ENCODE results near the gene ZNF107. TPM values are rescaled to one million over a fixed set of nuclear protein-coding genes. Genes with fewer than 3 reads are reported as not detected.

ZNF107 gene
- total RNA-seq, 1 donor, result 1.8 TPM

- DNase-seq (ENCODE audit: insufficient read length, low spot score, missing footprints), result no peak
- TF ChIP-seq CTCF (IDR thresholded peaks at IDR 0.05; ENCODE audit: extremely low read depth, low read depth, low read length), result no peak
- Histone ChIP-seq H3K9me3 (ENCODE audit: low read depth, low read length) (peaks cover 2% of the 10 kb centered on the region), H3K79me2 (ENCODE audit: insufficient read depth, low read length) (no peaks in the 10 kb centered on the region), H3K36me3 (ENCODE audit: insufficient read depth, low read length) (no peaks in the 10 kb centered on the region), H2AFZ (ENCODE audit: low read length) (no peak overlapping the region), H4K20me1 (ENCODE audit: insufficient read depth, low read length) (no peaks in the 10 kb centered on the region), H3K27me3 (ENCODE audit: insufficient read depth, low read length) (no peaks in the 10 kb centered on the region), H3K4me1 (ENCODE audit: insufficient read depth, low read length) (no peaks in the 10 kb centered on the region), H3K27ac (ENCODE audit: low read depth, low read length) (no peak overlapping the region), H3K4me3 (ENCODE audit: insufficient read depth, low read length) (no peak overlapping the region), H3K4me2 (ENCODE audit: insufficient read depth, low read length) (no peak overlapping the region)
These were observed 81.9 kb downstream of the ZNF107 start for GRCh38 chr7:64747802-64748201.

DNA sequence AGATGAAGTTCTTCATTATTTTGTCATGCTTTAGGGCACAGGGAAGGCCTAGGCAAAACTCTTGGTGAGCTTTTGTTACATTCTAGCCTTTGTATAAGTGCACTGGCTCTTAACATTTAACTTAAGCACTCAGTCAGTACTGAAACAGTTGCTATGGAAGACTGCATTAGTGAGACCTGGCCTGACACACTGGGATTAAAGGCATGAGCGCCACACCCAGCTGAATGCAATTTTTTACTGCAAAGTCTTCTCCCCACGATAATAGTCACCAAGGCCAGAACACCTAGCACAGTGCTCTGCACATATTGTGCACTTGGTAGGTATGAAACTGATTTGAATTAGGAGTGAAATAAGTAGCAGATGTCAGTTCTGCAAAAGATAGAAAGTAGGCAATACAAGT, 87.1 kb downstream of the ZNF107 start:
- Histone ChIP-seq H3K4me3 (ENCODE audit: insufficient read depth, low read length) (no peak overlapping the region), H3K27me3 (ENCODE audit: insufficient read depth, low read length) (no peaks in the 10 kb centered on the region), H2AFZ (ENCODE audit: low read length) (no peak overlapping the region), H3K79me2 (ENCODE audit: insufficient read depth, low read length) (no peaks in the 10 kb centered on the region), H3K4me2 (ENCODE audit: insufficient read depth, low read length) (no peak overlapping the region), H3K27ac (ENCODE audit: low read depth, low read length) (no peak overlapping the region), H3K9me3 (ENCODE audit: low read depth, low read length) (no peaks in the 10 kb centered on the region), H4K20me1 (ENCODE audit: insufficient read depth, low read length) (no peaks in the 10 kb centered on the region), H3K36me3 (ENCODE audit: insufficient read depth, low read length) (no peaks in the 10 kb centered on the region), H3K4me1 (ENCODE audit: insufficient read depth, low read length) (no peaks in the 10 kb centered on the region)
- DNase-seq (ENCODE audit: insufficient read length, low spot score, missing footprints), result no peak
- TF ChIP-seq CTCF (IDR thresholded peaks at IDR 0.05; ENCODE audit: extremely low read depth, low read depth, low read length), result no peak

DNA sequence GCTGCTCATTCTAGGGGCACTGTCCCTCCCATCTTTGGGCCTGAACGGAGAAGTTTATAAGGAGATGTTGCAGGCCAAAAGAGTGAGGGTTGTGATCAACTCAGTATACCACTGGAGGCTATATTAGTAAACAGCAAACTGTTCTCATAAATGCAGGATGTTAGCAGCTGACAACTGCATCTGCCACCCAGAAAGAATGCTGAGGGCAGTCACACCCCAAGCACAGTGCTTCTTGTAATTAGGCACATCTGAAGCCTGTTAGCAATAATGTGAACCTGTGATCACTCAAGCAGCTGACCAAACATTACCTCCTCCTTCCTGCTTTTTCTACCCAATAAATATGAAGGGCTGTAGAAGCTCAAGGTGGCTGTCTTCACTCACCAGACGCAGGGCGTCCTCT, 89.9 kb downstream of the ZNF107 start:
- no peak for DNase-seq (ENCODE audit: insufficient read length, low spot score, missing footprints)
- no peaks in the 10 kb centered on the region for H3K27me3 ChIP-seq (ENCODE audit: insufficient read depth, low read length)
- no peak overlapping the region for H2AFZ ChIP-seq (ENCODE audit: low read length)
- no peaks in the 10 kb centered on the region for H3K9me3 ChIP-seq (ENCODE audit: low read depth, low read length)
- no peaks in the 10 kb centered on the region for H3K4me1 ChIP-seq (ENCODE audit: insufficient read depth, low read length)
- no peak overlapping the region for H3K4me3 ChIP-seq (ENCODE audit: insufficient read depth, low read length)
- no peaks in the 10 kb centered on the region for H4K20me1 ChIP-seq (ENCODE audit: insufficient read depth, low read length)
- TF ChIP-seq CTCF (IDR thresholded peaks at IDR 0.05; ENCODE audit: extremely low read depth, low read depth, low read length), result no peak
- H3K4me2 ChIP-seq (ENCODE audit: insufficient read depth, low read length), result no peak overlapping the region
- H3K27ac ChIP-seq (ENCODE audit: low read depth, low read length), result no peak overlapping the region
- no peaks in the 10 kb centered on the region for H3K79me2 ChIP-seq (ENCODE audit: insufficient read depth, low read length)
- no peaks in the 10 kb centered on the region for H3K36me3 ChIP-seq (ENCODE audit: insufficient read depth, low read length)

DNA sequence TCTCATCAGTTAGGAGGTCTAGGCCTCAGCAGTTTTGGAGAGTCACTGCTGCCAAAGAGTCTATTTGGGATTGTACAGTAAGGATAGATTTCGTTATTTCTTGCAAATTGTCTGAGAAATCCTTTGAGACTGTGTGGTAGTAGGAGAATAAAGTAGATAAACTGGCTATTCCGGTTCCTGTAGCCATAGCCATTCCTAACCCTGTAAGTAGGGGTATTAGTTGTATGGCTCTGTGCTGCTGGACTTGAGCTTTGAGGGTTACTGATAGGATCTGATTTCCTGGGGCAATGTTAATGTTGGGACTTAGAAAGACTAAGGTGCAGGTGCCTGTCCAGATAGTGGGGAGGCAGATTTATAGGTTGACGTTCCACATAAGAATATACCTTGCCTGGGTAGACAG, 92.2 kb downstream of the ZNF107 start:
- H3K4me1 ChIP-seq (ENCODE audit: insufficient read depth, low read length), result no peaks in the 10 kb centered on the region
- no peaks in the 10 kb centered on the region for H3K36me3 ChIP-seq (ENCODE audit: insufficient read depth, low read length)
- H3K4me2 ChIP-seq (ENCODE audit: insufficient read depth, low read length), result no peak overlapping the region
- TF ChIP-seq CTCF (IDR thresholded peaks at IDR 0.05; ENCODE audit: extremely low read depth, low read depth, low read length), result no peak
- no peak overlapping the region for H2AFZ ChIP-seq (ENCODE audit: low read length)
- DNase-seq (ENCODE audit: insufficient read length, low spot score, missing footprints), result no peak
- no peaks in the 10 kb centered on the region for H3K79me2 ChIP-seq (ENCODE audit: insufficient read depth, low read length)
- H3K27me3 ChIP-seq (ENCODE audit: insufficient read depth, low read length), result no peaks in the 10 kb centered on the region
- H3K4me3 ChIP-seq (ENCODE audit: insufficient read depth, low read length), result no peak overlapping the region
- no peaks in the 10 kb centered on the region for H4K20me1 ChIP-seq (ENCODE audit: insufficient read depth, low read length)
- H3K9me3 ChIP-seq (ENCODE audit: low read depth, low read length), result no peaks in the 10 kb centered on the region
- no peak overlapping the region for H3K27ac ChIP-seq (ENCODE audit: low read depth, low read length)

Small RNAs within 50 kb of the gene (small RNA-seq; reads per million reads assigned to genes)
- 0.67 reads per million for gene MIR6839

Other genes starting within 250 kb of the ZNF107 start
- 12.7 and 14.7 TPM in 2 replicates for gene ZNF680, start 103.1 kb upstream of the ZNF107 start, total RNA-seq
- 4.7 and 8.3 TPM in 2 replicates for gene ZNF138, start 128.3 kb downstream of the ZNF107 start, total RNA-seq
- gene ZNF273, start 237.1 kb downstream of the ZNF107 start, total RNA-seq, result 5.1 and 7.1 TPM in 2 replicates